GM11168 (cell line): ENCODE measurements around the gene NRN1L.

ENCODE experiments used
- in situ Hi-C: fragments of 300-500 bp; cut with MboI; formaldehyde crosslinking; loops from one replicate; pipeline ENCODE4 v1.12.0; 2022; ENCODE audit warnings: low sequenced_read_pairs; ENCODE audit not compliant: unreplicated experiment

NRN1L gene

DNA sequence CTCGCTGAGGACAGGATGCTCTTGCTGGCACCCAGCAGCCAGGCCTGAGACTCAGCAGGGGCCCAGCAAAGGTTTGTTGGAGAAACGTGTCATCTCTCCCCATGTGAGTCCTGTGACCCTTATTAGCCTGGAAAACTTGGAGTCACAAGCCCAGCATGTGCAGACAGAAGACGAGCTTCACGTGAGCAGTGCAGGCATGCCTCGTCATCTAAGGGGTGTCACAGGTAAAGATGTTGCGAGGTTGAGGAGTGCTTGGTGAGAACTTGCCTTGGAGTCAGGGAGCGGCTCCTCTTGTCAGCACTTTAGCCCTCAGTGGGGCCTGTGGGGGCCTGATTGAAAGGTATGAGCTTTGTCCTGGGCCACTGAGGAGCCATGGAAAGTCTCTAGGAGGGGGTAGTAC, 49.1 kb downstream of the NRN1L start:
- in situ Hi-C loops: no loop called here

DNA sequence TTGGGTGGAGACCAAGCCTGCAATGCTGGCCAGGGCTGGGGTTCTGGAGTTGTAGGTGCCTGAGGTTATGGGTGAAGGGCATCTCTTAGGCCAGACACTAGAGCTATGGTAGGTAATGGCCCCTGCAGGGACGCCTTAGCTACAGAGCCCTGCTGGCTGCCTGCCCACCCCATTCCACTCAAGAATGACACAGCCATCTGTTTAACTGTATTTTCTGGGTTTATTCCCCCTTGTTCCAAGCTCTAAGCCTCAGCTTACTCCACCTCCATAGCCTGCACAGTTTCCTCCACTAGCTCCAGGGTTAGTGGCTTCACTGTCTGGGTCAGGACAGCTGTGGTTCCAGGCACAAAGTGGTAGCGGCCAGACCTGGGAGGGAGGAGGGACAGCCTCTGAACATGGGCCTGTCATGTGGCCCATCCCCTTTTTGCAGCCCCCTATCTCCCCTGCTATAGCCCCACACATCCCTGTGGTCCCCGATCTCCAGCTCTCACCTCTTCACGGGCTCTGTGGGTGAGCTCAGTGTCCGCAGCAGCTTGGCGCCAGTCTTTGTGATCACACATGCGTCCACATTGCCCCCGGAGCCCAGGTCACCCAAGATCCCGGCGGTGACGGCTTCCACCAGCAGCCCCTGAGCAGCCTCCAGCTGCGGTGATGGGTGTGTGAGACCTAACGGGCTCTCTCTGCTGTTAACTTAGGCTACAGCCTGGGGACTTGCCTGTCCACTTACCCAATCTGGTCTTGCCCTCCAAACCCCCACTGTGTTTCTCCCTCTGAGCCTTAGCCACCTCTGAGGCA, 49.8 kb downstream of the NRN1L start:
- in situ Hi-C loops: no loop called here

DNA sequence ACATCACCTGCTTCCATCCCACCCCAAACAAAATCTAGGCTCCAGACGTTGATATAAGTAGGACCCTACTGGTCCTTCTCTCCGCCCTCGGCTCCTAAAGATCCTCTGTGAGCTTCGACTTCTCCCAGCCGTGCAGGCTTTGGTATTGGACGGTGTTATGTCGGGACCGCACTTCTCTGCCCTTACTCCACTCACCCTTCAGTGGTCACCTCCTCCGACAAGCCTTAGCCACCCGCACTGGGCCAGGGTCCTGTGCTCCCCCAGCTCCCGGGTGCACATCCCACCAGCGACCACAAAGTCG, 50.4 kb downstream of the NRN1L start:
- in situ Hi-C loops: no loop called here

DNA sequence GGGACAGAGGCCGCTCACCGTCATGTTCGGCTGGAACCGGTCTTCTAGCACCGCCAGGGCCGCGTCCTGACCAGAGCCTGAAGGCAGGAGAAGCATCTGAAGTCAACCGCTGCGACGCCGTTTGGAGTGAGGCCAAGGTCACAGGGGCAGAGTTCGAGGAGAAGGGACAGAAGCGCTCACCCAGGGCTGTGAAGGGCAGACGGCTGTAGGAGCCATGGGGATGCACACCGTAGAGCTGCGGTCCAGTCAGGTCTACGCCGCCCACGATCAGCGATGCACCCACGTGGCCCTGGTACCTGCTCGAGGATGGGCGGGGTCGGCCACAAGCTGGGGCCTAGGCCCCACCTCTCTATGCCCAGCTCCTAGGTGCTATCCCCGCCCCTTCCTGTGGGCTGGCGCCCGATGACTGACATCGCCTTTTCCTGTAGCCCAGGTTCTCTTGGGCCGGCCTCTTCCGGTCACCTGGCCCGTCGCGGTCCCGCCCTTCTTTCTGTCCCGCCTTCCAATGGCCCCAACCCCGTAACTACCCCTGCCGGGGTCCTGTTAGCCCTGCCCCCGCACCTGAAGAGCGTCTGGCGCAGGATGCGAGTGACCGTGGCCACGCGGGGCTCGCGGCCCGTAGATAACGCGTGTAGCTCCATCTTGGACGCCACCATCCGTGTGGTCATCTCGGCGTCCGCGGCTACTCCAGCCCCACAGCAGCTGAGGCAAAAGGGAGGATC, 50.9 kb downstream of the NRN1L start:
- in situ Hi-C loops: no loop called here
